Spinal cord (tissue), 10 donors: ENCODE results near the gene ATG16L2. TPM values are rescaled to one million over a fixed set of nuclear protein-coding genes. Genes with fewer than 3 reads are reported as not detected.
"Not testable (repeated sequence)": the region's sequence is repeated elsewhere in the genome, so short reads cannot be mapped to it uniquely, and the experiment has no call there.

Experiments used
- DNase-seq, 6 donors: peaks; one replicate each; pipeline versions ENCODE4 v3.0.0 to v3.0.0-alpha.2; 2013 to 2015; ENCODE audit warnings: low spot score in 6 of 6, low read depth in 4 of 6
- H3K27ac ChIP-seq: one replicate; pipeline ENCODE4 v1.5.1; 2013; ENCODE audit warnings: low read depth, low read length, control low read depth
- H3K27me3 ChIP-seq: one replicate; pipeline ENCODE4 v1.6.1; 2013; ENCODE audit warnings: low read length; ENCODE audit not compliant: control insufficient read depth, insufficient read depth
- H3K36me3 ChIP-seq: one replicate; pipeline ENCODE4 v1.6.1; 2013; ENCODE audit warnings: low read length; ENCODE audit not compliant: control insufficient read depth, insufficient read depth
- H3K4me1 ChIP-seq: one replicate; pipeline ENCODE4 v1.6.1; 2013; ENCODE audit warnings: low read length; ENCODE audit not compliant: control insufficient read depth, insufficient read depth
- H3K4me3 ChIP-seq: one replicate; pipeline ENCODE4 v1.5.1; 2013; ENCODE audit warnings: low read depth, low read length, control low read depth
- H3K9me3 ChIP-seq: one replicate; pipeline ENCODE4 v1.6.1; 2013; ENCODE audit warnings: low read length; ENCODE audit not compliant: control insufficient read depth, insufficient read depth
- WGBS: methylation state at CpG from one replicate; pipeline ENCODE4 v1.1.5; 2013; ENCODE audit warnings: missing lambda C conversion rate; ENCODE audit not compliant: insufficient coverage; 5-methylcytosine and 5-hydroxymethylcytosine counted together
- polyA plus RNA-seq, 2 donors: library from polyadenylated mRNA; unstranded; fragments of 120-200 nt; gene quantifications; one replicate each; pipeline ENCODE4 v1.2.1, GENCODE V29; 2013; ENCODE audit not compliant: insufficient read length in 2 of 2
- total RNA-seq, 2 donors: library from RNA; depleted of rRNA in 1 of 2; stranded (reverse); fragments of 120-200 nt in 1 of 2; fragments of >200 nt in 1 of 2; gene quantifications; one replicate each; pipeline versions ENCODE4 v1.2.3 to v1.2.4, GENCODE V29; 2013 to 2014
- donor health status: healthy.

The ATG16L2 gene
- total and polyA plus RNA-seq, 4 donors, result 12.5 to 32.2 (median 21.9) TPM

GRCh38 chr11:72786305-72787215 is 27.7 kb upstream of the ATG16L2 start:
- 86% methylated on average over 5 of the region's 8 CpGs for WGBS
- Histone ChIP-seq H3K4me3 (no peak overlapping the region), H3K36me3 (peaks cover 9% of the 10 kb centered on the region), H3K27me3 (no peaks in the 10 kb centered on the region), H3K9me3 (no peaks in the 10 kb centered on the region), H3K4me1 (peaks cover 36% of the 10 kb centered on the region), H3K27ac (no peak overlapping the region)
- DNase-seq, result no peak

- Histone ChIP-seq H3K4me1 (peaks cover 34% of the 10 kb centered on the region), H3K36me3 (peaks cover 9% of the 10 kb centered on the region), H3K27me3 (no peaks in the 10 kb centered on the region), H3K4me3 (no peak overlapping the region), H3K9me3 (no peaks in the 10 kb centered on the region), H3K27ac (no peak overlapping the region)
- 33% methylated on average over 13 of the region's 16 CpGs for WGBS
- DNase-seq, result no peak
Measured at GRCh38 chr11:72787216-72788104, 26.8 kb upstream of the ATG16L2 start.

GRCh38 chr11:72788241-72788640 is 26.0 kb upstream of the ATG16L2 start:
- peaks cover 37% of the 10 kb centered on the region for H3K4me1 ChIP-seq
- DNase-seq, result no peak
- no peaks in the 10 kb centered on the region for H3K9me3 ChIP-seq
- no peak overlapping the region for H3K27ac ChIP-seq
- H3K4me3 ChIP-seq, result no peak overlapping the region
- H3K36me3 ChIP-seq, result peaks cover 9% of the 10 kb centered on the region
- no peaks in the 10 kb centered on the region for H3K27me3 ChIP-seq
- WGBS, result 69% methylated on average over 4 of the region's 7 CpGs

GRCh38 chr11:72789493-72790131 is 24.6 kb upstream of the ATG16L2 start:
- Histone ChIP-seq H3K9me3 (no peaks in the 10 kb centered on the region), H3K4me3 (no peak overlapping the region), H3K4me1 (peaks cover 42% of the 10 kb centered on the region), H3K27ac (no peak overlapping the region), H3K36me3 (peaks cover 9% of the 10 kb centered on the region), H3K27me3 (no peaks in the 10 kb centered on the region)
- DNase-seq, result no peak
- WGBS, result 78% methylated on average over 4 of the region's 10 CpGs

- H3K27me3 ChIP-seq, H3K36me3 ChIP-seq, H3K4me3 ChIP-seq, H3K9me3 ChIP-seq, DNase-seq, H3K27ac ChIP-seq: not testable (repeated sequence)
- 100% methylated on average over 5 of the region's 7 CpGs for WGBS
- H3K4me1 ChIP-seq, result peaks cover 42% of the 10 kb centered on the region
Measured at GRCh38 chr11:72791228-72791627, 23.0 kb upstream of the ATG16L2 start.

GRCh38 chr11:72792437-72793021 is 21.7 kb upstream of the ATG16L2 start:
- Histone ChIP-seq H3K36me3 (peaks cover 7% of the 10 kb centered on the region), H3K9me3 (no peaks in the 10 kb centered on the region), H3K27me3 (no peaks in the 10 kb centered on the region), H3K4me1 (peaks cover 36% of the 10 kb centered on the region), H3K4me3 (no peak overlapping the region), H3K27ac (peak overlapping the region; percentile 99)
- no peak for DNase-seq
- 100% methylated on average over 3 of the region's 3 CpGs for WGBS

GRCh38 chr11:72793076-72793424 is 21.2 kb upstream of the ATG16L2 start:
- Histone ChIP-seq H3K9me3 (no peaks in the 10 kb centered on the region), H3K36me3 (peaks cover 7% of the 10 kb centered on the region), H3K27ac (peak overlapping the region; percentile 99), H3K4me3 (peak overlapping the region; percentile 87), H3K27me3 (no peaks in the 10 kb centered on the region), H3K4me1 (peaks cover 35% of the 10 kb centered on the region)
- no peak for DNase-seq
- no CpG with 5 or more reads among the region's 2 CpGs for WGBS

- H3K27me3 ChIP-seq, result no peaks in the 10 kb centered on the region
- no peaks in the 10 kb centered on the region for H3K9me3 ChIP-seq
- WGBS, result under 1% methylated on average over 53 of the region's 55 CpGs
- peak within 1 kb of the TSS; percentile 99 for H3K27ac ChIP-seq
- peak; percentile 95 to 100 (median 98) for DNase-seq
- H3K36me3 ChIP-seq, result peaks cover 7% of the 10 kb centered on the region
- H3K4me1 ChIP-seq, result peaks cover 35% of the 10 kb centered on the region
- H3K4me3 ChIP-seq, result peak within 1 kb of the TSS; percentile 87
Measured at GRCh38 chr11:72793425-72794367, 20.5 kb upstream of the ATG16L2 start, which contains the start of gene STARD10. STARD10 (minus strand) TSS chr11:72794047; CDS start chr11:72781181, 12,866 bp downstream.
